ENCODE measurements around the gene RHOBTB3.

DNA sequence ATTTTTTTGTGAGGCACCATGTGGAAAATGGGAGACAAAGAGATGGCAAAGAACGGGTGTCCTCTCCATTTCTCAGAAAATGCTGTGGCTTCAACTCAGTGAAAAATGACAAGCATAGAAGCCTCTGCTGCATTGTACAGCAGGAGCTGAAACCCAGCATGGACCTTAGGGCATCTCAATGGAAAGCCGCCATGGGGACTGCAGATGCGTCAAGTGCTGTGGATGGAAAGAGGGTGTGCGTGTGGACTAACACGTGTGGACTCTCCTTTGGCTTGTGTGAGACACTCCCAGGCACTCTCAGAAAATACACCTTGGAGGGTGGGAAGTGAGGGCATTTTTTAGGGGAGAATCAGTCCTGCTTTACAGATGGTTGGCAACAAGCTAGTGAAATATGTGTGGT, 93.6 kb downstream of the RHOBTB3 start:
- TF ChIP-seq, protein P1, sequence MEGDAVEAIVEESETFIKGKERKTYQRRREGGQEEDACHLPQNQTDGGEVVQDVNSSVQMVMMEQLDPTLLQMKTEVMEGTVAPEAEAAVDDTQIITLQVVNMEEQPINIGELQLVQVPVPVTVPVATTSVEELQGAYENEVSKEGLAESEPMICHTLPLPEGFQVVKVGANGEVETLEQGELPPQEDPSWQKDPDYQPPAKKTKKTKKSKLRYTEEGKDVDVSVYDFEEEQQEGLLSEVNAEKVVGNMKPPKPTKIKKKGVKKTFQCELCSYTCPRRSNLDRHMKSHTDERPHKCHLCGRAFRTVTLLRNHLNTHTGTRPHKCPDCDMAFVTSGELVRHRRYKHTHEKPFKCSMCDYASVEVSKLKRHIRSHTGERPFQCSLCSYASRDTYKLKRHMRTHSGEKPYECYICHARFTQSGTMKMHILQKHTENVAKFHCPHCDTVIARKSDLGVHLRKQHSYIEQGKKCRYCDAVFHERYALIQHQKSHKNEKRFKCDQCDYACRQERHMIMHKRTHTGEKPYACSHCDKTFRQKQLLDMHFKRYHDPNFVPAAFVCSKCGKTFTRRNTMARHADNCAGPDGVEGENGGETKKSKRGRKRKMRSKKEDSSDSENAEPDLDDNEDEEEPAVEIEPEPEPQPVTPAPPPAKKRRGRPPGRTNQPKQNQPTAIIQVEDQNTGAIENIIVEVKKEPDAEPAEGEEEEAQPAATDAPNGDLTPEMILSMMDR (IDR thresholded peaks at IDR 0.05), result no peak
- TF ChIP-seq POLR2A (IDR thresholded peaks at IDR 0.05) (no peak), EP300 (IDR thresholded peaks at IDR 0.05) (no peak)
